ENCODE results near the gene DOCK4.

DNA sequence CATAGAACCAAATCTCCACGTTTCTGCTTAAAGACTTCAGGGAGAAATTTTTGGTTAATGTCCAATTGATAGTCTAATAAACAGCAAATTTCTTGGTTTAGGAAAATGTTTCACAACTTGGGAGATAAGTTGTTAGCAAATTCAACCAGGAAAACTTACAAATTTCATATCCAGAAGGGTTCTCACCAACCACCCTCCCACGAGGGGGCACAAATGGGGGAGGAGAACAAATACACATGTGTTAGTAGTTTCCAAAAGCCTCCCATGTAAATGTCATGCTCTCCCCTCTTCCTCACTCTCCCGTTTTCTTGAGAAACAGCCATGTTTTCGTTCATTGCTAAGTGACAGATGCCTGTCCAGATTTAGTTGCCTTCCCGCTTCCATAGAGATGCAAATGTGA lies 10.5 kb downstream of the DOCK4 start:
- TF ChIP-seq CTCF (optimal IDR thresholded peaks at IDR 0.05 in 1 of 3, IDR thresholded peaks at IDR 0.05 in 1 of 3, conservative IDR thresholded peaks at IDR 0.05 in 1 of 3; ENCODE audit: extremely low read depth in 1 of 3, insufficient read depth in 2 of 3, low read length in 3 of 3) (no peak), EZH2 (IDR thresholded peaks at IDR 0.05; ENCODE audit: low read length) (no peak)
